ENCODE data around the gene DIP2B. TPM values are rescaled to one million over a fixed set of nuclear protein-coding genes. Genes with fewer than 3 reads are reported as not detected.
"Not testable (repeated sequence)": the region's sequence is repeated elsewhere in the genome, so short reads cannot be mapped to it uniquely, and the experiment has no call there.

DIP2B gene
- total RNA-seq, 1 experiment from 2014 or later: 19.0 TPM

- no peak for DNase-seq (ENCODE audit: low read depth)
Measured at GRCh38 chr12:50520416-50521207, 15.8 kb downstream of the DIP2B start.

- not testable (repeated sequence) for DNase-seq (ENCODE audit: low read depth)
Measured at GRCh38 chr12:50521781-50522180, 17.0 kb downstream of the DIP2B start.

- no peak for DNase-seq (ENCODE audit: low read depth)
Measured at GRCh38 chr12:50523772-50524171, 19.0 kb downstream of the DIP2B start.

GRCh38 chr12:50524621-50525020 lies 19.8 kb downstream of the DIP2B start:
- DNase-seq (ENCODE audit: low read depth): no peak

GRCh38 chr12:50525422-50525821 lies 20.6 kb downstream of the DIP2B start:
- DNase-seq (ENCODE audit: low read depth): no peak

- DNase-seq (ENCODE audit: low read depth): no peak
Measured at GRCh38 chr12:50527359-50527726, 22.6 kb downstream of the DIP2B start.

GRCh38 chr12:50528800-50529199 lies 24.0 kb downstream of the DIP2B start:
- no peak for DNase-seq (ENCODE audit: low read depth)

GRCh38 chr12:50529345-50529744 lies 24.6 kb downstream of the DIP2B start:
- DNase-seq (ENCODE audit: low read depth): no peak

GRCh38 chr12:50530532-50530931 lies 25.7 kb downstream of the DIP2B start:
- no peak for DNase-seq (ENCODE audit: low read depth)

- no peak for DNase-seq (ENCODE audit: low read depth)
Measured at GRCh38 chr12:50533203-50533584, 28.4 kb downstream of the DIP2B start.

GRCh38 chr12:50533971-50534370 lies 29.2 kb downstream of the DIP2B start:
- DNase-seq (ENCODE audit: low read depth): peak; percentile 28

- no peak for DNase-seq (ENCODE audit: low read depth)
Measured at GRCh38 chr12:50536831-50537537, 32.2 kb downstream of the DIP2B start.

- peak; percentile 77 for DNase-seq (ENCODE audit: low read depth)
Measured at GRCh38 chr12:50537538-50537919, 32.7 kb downstream of the DIP2B start.

- no peak for DNase-seq (ENCODE audit: low read depth)
Measured at GRCh38 chr12:50538182-50538581, 33.4 kb downstream of the DIP2B start.

GRCh38 chr12:50541139-50541538 lies 36.4 kb downstream of the DIP2B start:
- DNase-seq (ENCODE audit: low read depth): no peak

GRCh38 chr12:50542448-50542847 lies 37.7 kb downstream of the DIP2B start:
- DNase-seq (ENCODE audit: low read depth): peak; percentile 92

GRCh38 chr12:50543188-50543587 lies 38.4 kb downstream of the DIP2B start:
- not testable (repeated sequence) for DNase-seq (ENCODE audit: low read depth)

- DNase-seq (ENCODE audit: low read depth): no peak
Measured at GRCh38 chr12:50545213-50545612, 40.4 kb downstream of the DIP2B start.

GRCh38 chr12:50545786-50546185 lies 41.0 kb downstream of the DIP2B start:
- peak; percentile 96 for DNase-seq (ENCODE audit: low read depth)

- peak; percentile 34 for DNase-seq (ENCODE audit: low read depth)
Measured at GRCh38 chr12:50546441-50547318, 41.9 kb downstream of the DIP2B start.

- no peak for DNase-seq (ENCODE audit: low read depth)
Measured at GRCh38 chr12:50547742-50548141, 43.0 kb downstream of the DIP2B start.

- DNase-seq (ENCODE audit: low read depth): no peak
Measured at GRCh38 chr12:50549885-50550284, 45.1 kb downstream of the DIP2B start.
